Chondrocyte (in vitro differentiated cells): Measurements from ENCODE around the gene COQ4. TPM values are rescaled to one million over a fixed set of nuclear protein-coding genes. Genes with fewer than 3 reads are reported as not detected.

Source experiments
- DNase-seq: peaks from one replicate; pipeline ENCODE4 v3.0.0; 2021; ENCODE audit warnings: mixed read lengths, low spot score
- H3K27ac Mint-ChIP-seq: one replicate; pipeline ENCODE4 v1.8.0; 2021; ENCODE audit warnings: mild to moderate bottlenecking, moderate library complexity, mixed read lengths; ENCODE audit not compliant: unreplicated experiment
- H3K27me3 Mint-ChIP-seq: 2 replicates; pipeline ENCODE4 v1.8.0; 2021; ENCODE audit warnings: low read depth, mixed read lengths
- H3K36me3 Mint-ChIP-seq: 2 replicates; pipeline ENCODE4 v1.8.0; 2021; ENCODE audit warnings: low read depth, mixed read lengths
- H3K4me1 Mint-ChIP-seq: 2 replicates; pipeline ENCODE4 v1.8.0; 2021; ENCODE audit warnings: low read depth, mild to moderate bottlenecking, mixed read lengths
- H3K4me3 Mint-ChIP-seq: one replicate; pipeline ENCODE4 v1.8.0; 2021; ENCODE audit warnings: mild to moderate bottlenecking, moderate library complexity, mixed read lengths; ENCODE audit not compliant: unreplicated experiment
- H3K9me3 Mint-ChIP-seq: 2 replicates; pipeline ENCODE4 v1.8.0; 2021; ENCODE audit warnings: low read depth, mixed read lengths
- total RNA-seq: library from RNA; stranded (reverse); gene quantifications from 3 replicates; pipeline ENCODE4 v1.2.1, GENCODE V29; 2021
- TF ChIP-seq, protein P1 (sequence below): fragments of 200-600 bp; sonication (generic); IDR thresholded peaks from 2 replicates; pipeline ENCODE4 v1.5.0; 2021; ENCODE audit warnings: antibody characterized with exemption, mild to moderate bottlenecking, moderate library complexity

Gene COQ4
- total RNA-seq, 1 donor from 2014 or later: 24.5 TPM

- H3K27me3 Mint-ChIP-seq: no peaks in the 10 kb centered on the region
- H3K36me3 Mint-ChIP-seq: peaks cover 2% of the 10 kb centered on the region
- DNase-seq: no peak
- no peak overlapping the region for H3K4me3 Mint-ChIP-seq
- no peaks in the 10 kb centered on the region for H3K9me3 Mint-ChIP-seq
- TF ChIP-seq, protein P1, sequence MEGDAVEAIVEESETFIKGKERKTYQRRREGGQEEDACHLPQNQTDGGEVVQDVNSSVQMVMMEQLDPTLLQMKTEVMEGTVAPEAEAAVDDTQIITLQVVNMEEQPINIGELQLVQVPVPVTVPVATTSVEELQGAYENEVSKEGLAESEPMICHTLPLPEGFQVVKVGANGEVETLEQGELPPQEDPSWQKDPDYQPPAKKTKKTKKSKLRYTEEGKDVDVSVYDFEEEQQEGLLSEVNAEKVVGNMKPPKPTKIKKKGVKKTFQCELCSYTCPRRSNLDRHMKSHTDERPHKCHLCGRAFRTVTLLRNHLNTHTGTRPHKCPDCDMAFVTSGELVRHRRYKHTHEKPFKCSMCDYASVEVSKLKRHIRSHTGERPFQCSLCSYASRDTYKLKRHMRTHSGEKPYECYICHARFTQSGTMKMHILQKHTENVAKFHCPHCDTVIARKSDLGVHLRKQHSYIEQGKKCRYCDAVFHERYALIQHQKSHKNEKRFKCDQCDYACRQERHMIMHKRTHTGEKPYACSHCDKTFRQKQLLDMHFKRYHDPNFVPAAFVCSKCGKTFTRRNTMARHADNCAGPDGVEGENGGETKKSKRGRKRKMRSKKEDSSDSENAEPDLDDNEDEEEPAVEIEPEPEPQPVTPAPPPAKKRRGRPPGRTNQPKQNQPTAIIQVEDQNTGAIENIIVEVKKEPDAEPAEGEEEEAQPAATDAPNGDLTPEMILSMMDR: no peak
- peaks cover 23% of the 10 kb centered on the region for H3K4me1 Mint-ChIP-seq
- H3K27ac Mint-ChIP-seq: no peak overlapping the region
These were observed 1.8 kb downstream of the COQ4 start for GRCh38 chr9:128324401-128324800.

- Mint-ChIP-seq H3K9me3 (no peaks in the 10 kb centered on the region), H3K4me1 (peaks cover 23% of the 10 kb centered on the region), H3K27ac (no peak overlapping the region), H3K4me3 (no peak overlapping the region), H3K27me3 (no peaks in the 10 kb centered on the region), H3K36me3 (peaks cover 2% of the 10 kb centered on the region)
- TF ChIP-seq, protein P1: no peak
- no peak for DNase-seq
These were observed 3.0 kb downstream of the COQ4 start for GRCh38 chr9:128325629-128326028.

DNA sequence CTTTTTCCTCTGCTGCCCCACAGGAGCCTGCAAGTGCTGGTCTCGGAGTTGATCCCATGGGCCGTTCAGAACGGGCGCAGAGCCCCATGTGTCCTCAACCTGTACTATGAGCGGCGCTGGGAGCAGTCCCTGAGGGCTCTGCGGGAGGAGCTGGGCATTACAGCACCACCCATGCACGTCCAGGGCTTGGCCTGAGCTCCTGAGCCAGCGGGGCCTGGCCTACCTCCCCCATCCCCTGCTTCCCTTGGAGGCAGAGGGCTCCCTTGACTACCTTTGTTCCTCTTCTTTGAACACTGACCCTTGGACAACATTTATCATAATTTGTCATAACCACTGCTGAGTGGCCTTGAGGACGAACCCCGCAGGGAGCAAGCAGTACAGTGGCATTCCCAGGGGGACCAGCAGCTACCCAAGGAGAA lies 10.8 kb downstream of the COQ4 start:
- Mint-ChIP-seq H3K27me3 (no peaks in the 10 kb centered on the region), H3K4me1 (no peaks in the 10 kb centered on the region), H3K9me3 (no peaks in the 10 kb centered on the region), H3K36me3 (peaks cover 6% of the 10 kb centered on the region), H3K27ac (no peak overlapping the region), H3K4me3 (no peak overlapping the region)
- DNase-seq: no peak
- TF ChIP-seq, protein P1: no peak

DNA sequence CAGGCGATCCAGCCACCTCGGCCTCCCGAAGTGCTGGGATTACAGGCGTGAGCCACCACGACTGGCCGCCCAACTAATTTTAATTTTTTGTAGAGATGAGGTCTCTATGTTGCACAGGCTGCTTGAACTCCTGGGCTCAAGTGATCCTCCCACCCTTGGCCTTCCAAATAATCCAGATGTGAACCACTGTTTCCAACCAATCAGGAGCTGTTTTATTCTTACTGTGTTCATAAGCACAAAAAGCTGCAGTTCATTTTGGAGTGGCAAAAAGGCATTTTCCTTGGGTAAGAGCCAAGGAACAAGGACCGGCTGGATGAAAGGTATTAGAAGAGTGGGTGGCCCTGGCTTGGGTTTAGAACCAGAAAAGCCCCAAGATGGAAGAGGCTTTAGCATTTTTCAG lies 12.5 kb downstream of the COQ4 start:
- H3K27ac Mint-ChIP-seq: no peak overlapping the region
- TF ChIP-seq, protein P1: no peak
- H3K27me3 Mint-ChIP-seq: no peaks in the 10 kb centered on the region
- no peak for DNase-seq
- no peak overlapping the region for H3K4me3 Mint-ChIP-seq
- peaks cover 6% of the 10 kb centered on the region for H3K36me3 Mint-ChIP-seq
- no peaks in the 10 kb centered on the region for H3K9me3 Mint-ChIP-seq
- peaks cover 4% of the 10 kb centered on the region for H3K4me1 Mint-ChIP-seq

- H3K4me3 Mint-ChIP-seq: no peak overlapping the region
- no peaks in the 10 kb centered on the region for H3K9me3 Mint-ChIP-seq
- TF ChIP-seq, protein P1: no peak
- no peak overlapping the region for H3K27ac Mint-ChIP-seq
- DNase-seq: no peak
- no peaks in the 10 kb centered on the region for H3K27me3 Mint-ChIP-seq
- peaks cover 6% of the 10 kb centered on the region for H3K36me3 Mint-ChIP-seq
- peaks cover 4% of the 10 kb centered on the region for H3K4me1 Mint-ChIP-seq
These were observed 13.3 kb downstream of the COQ4 start for GRCh38 chr9:128335914-128336313.
